ENCODE measurements around the gene FAM107B. TPM values are rescaled to one million over a fixed set of nuclear protein-coding genes. Genes with fewer than 3 reads are reported as not detected.

FAM107B gene
- total and polyA plus RNA-seq, 2 of the 4 experiments (the other 2 are of a cell fraction) = 26.4 to 27.1 TPM

GRCh38 chr10:14781763-14782162 lies 7.1 kb upstream of the FAM107B start:
- peak overlapping the region; percentile 72 for H3K4ac ChIP-seq (ENCODE audit: low read depth, low read length)
- CTCF ChIA-PET = no interaction called here
- H3K9me3 ChIP-seq (ENCODE audit: control insufficient read depth, insufficient read depth, low read length) = peaks cover 5% of the 10 kb centered on the region
- no peak overlapping the region for H3K18ac ChIP-seq (ENCODE audit: low read depth, low read length)
- H2AFZ ChIP-seq (replicated peaks; ENCODE audit: low read length, poor library complexity) = no peak overlapping the region
- DNase-seq (no peak), ATAC-seq (ENCODE audit: low read depth) (no peak)
- H3K14ac ChIP-seq (replicated peaks; ENCODE audit: low read depth, low read length) = 0 out of 2 replicates have a peak overlapping the region, but pooled peaks have one; percentile 41
- peaks cover 10% of the 10 kb centered on the region for H3K9me1 ChIP-seq (ENCODE audit: insufficient read depth, low read length)
- peak overlapping the region; percentile 61 for H2BK20ac ChIP-seq (ENCODE audit: low read depth, low read length)
- no peaks in the 10 kb centered on the region for H3K27me3 ChIP-seq (ENCODE audit: control insufficient read depth, insufficient read depth, low read length)
- no peak overlapping the region for H4K5ac ChIP-seq (ENCODE audit: low read depth, low read length)
- dilution Hi-C loops (cut with HindIII; ENCODE audit: low sequenced_read_pairs, unreplicated experiment) (no loop called here), intact Hi-C loops (cut with micrococcal nuclease) (no loop called here), in situ Hi-C loops (cut with MboI; ENCODE audit: low sequenced_read_pairs) (no loop called here)
- no peak overlapping the region for H3K56ac ChIP-seq (ENCODE audit: extremely low read depth, insufficient read depth, low read length)
- H4K91ac ChIP-seq (ENCODE audit: insufficient read depth, low read depth, low read length) = peak overlapping the region; percentile 59
- WGBS, 2 experiments (ENCODE audit: extremely low coverage in 2 of 2, insufficient read length in 1 of 2) = 86% methylated on average over 3 of the region's 7 CpGs; no CpG with 5 or more reads in 1 of the 2 experiments
- H2AK9ac ChIP-seq (replicated peaks; ENCODE audit: low read depth, low read length, poor library complexity) = no peak overlapping the region
- no peak overlapping the region for H2BK5ac ChIP-seq (ENCODE audit: low read depth, low read length, poor library complexity, severe bottlenecking)
- H3K36me3 ChIP-seq (ENCODE audit: control insufficient read depth, insufficient read depth, low read length) = no peaks in the 10 kb centered on the region
- H3K4me2 ChIP-seq (ENCODE audit: low read depth, low read length) = no peak overlapping the region
- no peaks in the 10 kb centered on the region; the same call in 1 of the 2 replicates for H4K20me1 ChIP-seq (ENCODE audit: insufficient read depth, low read length)
- H3K4me3 ChIP-seq (ENCODE audit: insufficient read depth, low read depth, low read length) = no peak overlapping the region
- H2AK5ac ChIP-seq (ENCODE audit: low read depth, low read length) = peak overlapping the region; percentile 58
- H4K8ac ChIP-seq (ENCODE audit: low read depth in 2 of 2, low read length in 2 of 2) = no peak overlapping the region
- H3K4me1 ChIP-seq (ENCODE audit: control insufficient read depth, insufficient read depth, low read length) = peaks cover 14% of the 10 kb centered on the region
- no peak overlapping the region for H3K9ac ChIP-seq (ENCODE audit: low read depth, low read length)
- peak overlapping the region; percentile 76; the same call in 1 of the 2 replicates for H3K23ac ChIP-seq (ENCODE audit: low read depth, low read length)
- peak overlapping the region; percentile 62 for H2BK120ac ChIP-seq (ENCODE audit: low read depth, low read length)
- no TSS peak for BruUV-seq (replicated peaks)
- peak overlapping the region; percentile 91 for H2BK15ac ChIP-seq (ENCODE audit: low read depth, low read length)
- POLR2A ChIA-PET (ENCODE audit: unreplicated experiment) = no interaction called here
- no peaks in the 10 kb centered on the region for H3K79me1 ChIP-seq (ENCODE audit: low read depth in 1 of 2, low read length in 2 of 2)
- no peak for TF ChIP-seq USF2 (IDR thresholded peaks at IDR 0.05; ENCODE audit: low read depth, low read length)
- TF ChIP-seq RFX5 (IDR thresholded peaks at IDR 0.05; ENCODE audit: low read depth, low read length) = no peak
- no peak for TF ChIP-seq MAZ (IDR thresholded peaks at IDR 0.05; ENCODE audit: borderline replicate concordance, low read depth, low read length)
- no peak for TF ChIP-seq CHD1 (IDR thresholded peaks at IDR 0.05; ENCODE audit: low read depth, low read length)
- no peak for TF ChIP-seq BHLHE40 (IDR thresholded peaks at IDR 0.05; ENCODE audit: low read depth, low read length)
- TF ChIP-seq CEBPB (IDR thresholded peaks at IDR 0.05; ENCODE audit: low read depth, low read length) = no peak
- TF ChIP-seq CTCF (conservative IDR thresholded peaks at IDR 0.05; ENCODE audit: low read depth, low read length) = no peak
- TF ChIP-seq RAD21 (IDR thresholded peaks at IDR 0.05; ENCODE audit: low read length) = no peak
- no peak for TF ChIP-seq ELK1 (IDR thresholded peaks at IDR 0.05; ENCODE audit: borderline replicate concordance, low read depth, low read length)
- no peak for TF ChIP-seq MXI1 (IDR thresholded peaks at IDR 0.05; ENCODE audit: borderline replicate concordance, low read depth, low read length)
- no peak for TF ChIP-seq RCOR1 (IDR thresholded peaks at IDR 0.05; ENCODE audit: insufficient replicate concordance, low read length)
- TF ChIP-seq FOS (IDR thresholded peaks at IDR 0.05; ENCODE audit: low read depth, low read length) = no peak
- no peak for TF ChIP-seq MAFK (IDR thresholded peaks at IDR 0.05; ENCODE audit: low read depth, low read length)
- H3K27ac ChIP-seq (ENCODE audit: insufficient read depth, low read length) = no peak overlapping the region

Data from IMR-90 (cell line).